HL-60 (cell line): Measurements from ENCODE around the gene CELF5.
A peak's percentile ranks its signal among the peaks of the same experiment; 100 is the strongest.

Experiments used
- DNase-seq, 2 experiments: peaks; one replicate each; pipeline ENCODE4 v3.0.0-alpha.2; 2010 to 2020; ENCODE audit warnings: low read depth in 1 of 2, low spot score in 1 of 2
- H3K27ac ChIP-seq: fragments of 250-450 bp; sonication (Bioruptor Pico); replicated peaks from 2 replicates; pipeline ENCODE4 v1.5.1; 2020; ENCODE audit warnings: mild to moderate bottlenecking, moderate library complexity
- H3K27me3 ChIP-seq: fragments of 250-450 bp; sonication (Bioruptor Pico); 2 replicates; pipeline ENCODE4 v1.5.1; 2021; ENCODE audit warnings: mild to moderate bottlenecking, moderate library complexity; ENCODE audit not compliant: insufficient read depth, poor library complexity, severe bottlenecking
- H3K4me3 ChIP-seq: replicated peaks from 2 replicates; pipeline ENCODE4 v1.5.1; 2011; ENCODE audit warnings: mild to moderate bottlenecking, control low read depth, low read length; ENCODE audit not compliant: insufficient read depth
- CTCF ChIP-seq: IDR thresholded peaks from one replicate; pipeline ENCODE4 v1.5.1; 2011; ENCODE audit warnings: low read length, control low read depth, inconsistent platforms; ENCODE audit not compliant: insufficient read depth
- GABPA ChIP-seq: IDR thresholded peaks from 2 replicates; pipeline ENCODE4 v1.6.1; 2012; ENCODE audit warnings: low read depth
- POLR2AphosphoS5 ChIP-seq: IDR thresholded peaks from 2 replicates; pipeline ENCODE4 v1.6.1; 2012; ENCODE audit warnings: low read depth
- REST ChIP-seq: IDR thresholded peaks from 2 replicates; pipeline ENCODE4 v1.6.1; 2012; ENCODE audit warnings: low read depth; ENCODE audit not compliant: insufficient replicate concordance
- SPI1 ChIP-seq: IDR thresholded peaks from 2 replicates; pipeline ENCODE4 v1.6.1; 2012; ENCODE audit warnings: low read depth, mild to moderate bottlenecking, borderline replicate concordance

The CELF5 gene

GRCh38 chr19:3178377-3178972, 46.0 kb upstream of the CELF5 start, which contains the start of gene S1PR4:
TSS of gene S1PR4 (plus strand) at chr19:3178769. CDS start at chr19:3178793, 24 bp downstream.
- peak in 1 of 2 experiments; percentile 85 for DNase-seq
- Histone ChIP-seq H3K27me3 (no peaks in the 10 kb centered on the region), H3K4me3 (peak within 1 kb of the TSS; percentile 78), H3K27ac (peak within 1 kb of the TSS; percentile 99)
- peak; percentile 54 for TF ChIP-seq REST
- TF ChIP-seq GABPA: no peak
- peak; percentile 61; the same call in 1 of the 2 replicates for TF ChIP-seq POLR2AphosphoS5

- peak in 1 of 2 experiments; percentile 53 for DNase-seq
- TF ChIP-seq CTCF (no peak), SPI1 (no peak), GABPA (no peak), REST (no peak), POLR2AphosphoS5 (no peak)
- peak overlapping the region; percentile 99 for H3K27ac ChIP-seq
- peak overlapping the region; percentile 78 for H3K4me3 ChIP-seq
- H3K27me3 ChIP-seq: no peaks in the 10 kb centered on the region
These were observed 45.3 kb upstream of the CELF5 start for GRCh38 chr19:3178973-3179738.

- Histone ChIP-seq H3K27me3 (no peaks in the 10 kb centered on the region), H3K27ac (peak overlapping the region; percentile 99), H3K4me3 (peak overlapping the region; percentile 78)
- TF ChIP-seq REST (peak; percentile 81), CTCF (no peak)
- DNase-seq: peak in 1 of 2 experiments; percentile 68
These were observed 44.6 kb upstream of the CELF5 start for GRCh38 chr19:3179739-3180293.
